CD4-positive, alpha-beta T cell treated with Interleukin-15 for 4 hours (primary cell): ENCODE results near the gene DLG2.
A peak's percentile ranks its signal among the peaks of the same experiment; 100 is the strongest.
"Not testable (repeated sequence)": the region's sequence is repeated elsewhere in the genome, so short reads cannot be mapped to it uniquely, and the experiment has no call there.

Experiments used
- DNase-seq: peaks from one replicate; pipeline ENCODE4 v3.0.0-alpha.2; 2020; ENCODE audit warnings: low spot score

The DLG2 gene

DNA sequence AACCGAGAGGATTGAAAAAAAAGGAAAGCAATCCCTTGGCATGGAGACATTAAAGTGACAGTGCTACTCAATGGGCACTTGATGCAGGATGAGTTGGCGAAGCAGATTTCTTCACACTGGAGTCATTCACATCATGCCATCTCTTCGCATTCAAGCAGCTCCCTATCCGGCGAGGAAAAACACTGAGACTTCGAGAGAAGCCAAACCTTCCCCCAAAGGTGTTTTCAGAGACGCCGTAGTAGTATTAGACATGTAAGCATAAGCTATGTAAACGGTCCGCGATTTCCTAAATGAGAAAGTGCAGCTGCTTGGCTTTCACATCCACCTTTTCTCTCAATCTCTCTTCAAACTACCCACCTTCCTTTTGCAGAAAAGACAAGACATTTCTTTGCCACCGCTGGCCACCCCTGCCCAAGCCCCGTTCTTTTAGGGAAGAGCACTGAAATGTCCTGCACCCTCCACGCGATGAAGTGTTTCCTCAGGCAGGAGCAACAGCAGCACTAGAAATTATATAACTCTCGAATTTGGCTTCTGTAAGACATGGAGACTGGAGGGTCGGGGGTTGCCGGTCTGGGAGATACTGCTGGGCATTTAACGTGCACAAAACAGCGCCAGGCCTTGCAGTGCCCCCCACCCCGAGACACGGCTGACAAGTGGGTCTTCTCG is at the start of gene DLG2:
Gene DLG2 (minus strand): TSS at position 13 of the 666 bp plus-strand sequence.
- peak; percentile 0 for DNase-seq

GRCh38 chr11:85673393-85673792 is 46.2 kb upstream of the DLG2 start:
- DNase-seq = no peak

- DNase-seq = no peak
Observed at GRCh38 chr11:85672105-85672902, 45.2 kb upstream of the DLG2 start.

DNA sequence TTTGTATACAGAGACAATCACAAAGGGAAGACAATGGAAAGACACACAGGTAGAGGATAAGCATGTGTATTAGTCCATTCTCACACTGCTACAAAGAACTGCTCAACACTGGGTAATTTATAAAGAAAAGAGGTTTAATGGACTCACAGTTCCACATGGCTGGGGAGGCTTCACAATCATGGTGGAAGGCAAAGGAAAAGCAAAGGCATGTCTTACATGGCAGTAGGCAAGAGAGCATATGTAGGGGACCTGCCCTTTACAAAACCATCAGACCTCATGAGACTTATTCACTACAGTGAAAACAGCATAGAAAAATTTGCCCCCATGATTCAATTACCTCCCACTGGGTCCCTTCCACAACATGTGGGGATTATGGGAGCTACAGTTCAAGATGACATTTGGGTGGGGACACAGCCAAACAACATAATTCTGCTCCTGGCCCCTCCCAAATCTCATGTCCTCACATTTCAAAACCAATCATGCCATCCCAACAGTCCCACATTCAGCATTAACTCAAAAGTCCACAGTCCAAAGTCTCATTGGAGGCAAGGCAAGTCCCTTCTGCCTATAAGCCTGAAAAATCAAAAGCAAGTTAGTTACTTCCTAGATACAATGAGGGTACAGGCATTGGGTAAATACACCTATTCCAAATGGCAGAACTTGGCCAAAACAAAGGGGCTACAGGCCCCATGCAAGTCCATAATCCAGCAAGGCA is 44.0 kb upstream of the DLG2 start:
- DNase-seq = not testable (repeated sequence)

DNA sequence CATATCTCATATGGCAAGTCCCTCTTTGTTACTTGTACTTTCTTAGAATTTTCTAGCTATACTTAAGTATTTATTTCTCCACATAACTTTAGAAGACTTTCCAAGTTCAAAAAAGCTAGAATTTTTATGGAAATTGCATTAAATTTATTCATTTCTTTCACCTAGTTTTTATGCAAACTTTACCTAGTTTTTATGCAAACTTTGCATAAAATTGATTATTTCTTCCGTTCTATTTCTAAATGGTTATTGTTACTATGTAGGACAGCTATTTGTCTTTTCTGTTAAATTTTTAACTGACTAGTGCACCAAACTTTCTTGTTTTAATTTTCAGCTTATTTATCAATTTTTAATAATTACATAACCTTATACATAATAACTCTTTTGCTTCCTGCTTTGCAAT is 41.0 kb upstream of the DLG2 start:
- no peak for DNase-seq

DNA sequence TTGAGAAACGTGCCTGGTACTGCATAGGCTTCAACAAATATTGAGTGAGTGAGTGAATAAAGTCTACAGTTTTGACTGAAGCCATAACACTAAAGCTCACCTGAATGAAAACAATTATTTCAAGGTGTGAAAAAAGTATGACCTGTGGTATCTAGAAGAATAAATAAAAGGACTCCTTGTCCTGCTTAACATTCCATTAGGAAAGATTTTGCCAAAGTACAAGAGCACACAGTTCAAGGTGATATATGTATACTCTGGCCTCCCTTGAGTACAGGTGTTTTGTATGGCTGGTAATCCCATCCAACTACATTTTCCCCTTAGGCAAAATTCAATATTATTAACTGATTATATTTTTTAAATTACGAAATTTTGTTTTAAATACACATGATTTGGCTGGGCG is 39.5 kb upstream of the DLG2 start:
- no peak for DNase-seq

- no peak for DNase-seq
Observed at GRCh38 chr11:85665733-85666132, 38.6 kb upstream of the DLG2 start.

GRCh38 chr11:85664615-85665481 is 37.7 kb upstream of the DLG2 start, which contains the start of gene CREBZF:
Gene CREBZF (minus strand): TSS chr11:85665129. CDS start chr11:85664875, 254 bp downstream.
- DNase-seq = peak; percentile 95

DNA sequence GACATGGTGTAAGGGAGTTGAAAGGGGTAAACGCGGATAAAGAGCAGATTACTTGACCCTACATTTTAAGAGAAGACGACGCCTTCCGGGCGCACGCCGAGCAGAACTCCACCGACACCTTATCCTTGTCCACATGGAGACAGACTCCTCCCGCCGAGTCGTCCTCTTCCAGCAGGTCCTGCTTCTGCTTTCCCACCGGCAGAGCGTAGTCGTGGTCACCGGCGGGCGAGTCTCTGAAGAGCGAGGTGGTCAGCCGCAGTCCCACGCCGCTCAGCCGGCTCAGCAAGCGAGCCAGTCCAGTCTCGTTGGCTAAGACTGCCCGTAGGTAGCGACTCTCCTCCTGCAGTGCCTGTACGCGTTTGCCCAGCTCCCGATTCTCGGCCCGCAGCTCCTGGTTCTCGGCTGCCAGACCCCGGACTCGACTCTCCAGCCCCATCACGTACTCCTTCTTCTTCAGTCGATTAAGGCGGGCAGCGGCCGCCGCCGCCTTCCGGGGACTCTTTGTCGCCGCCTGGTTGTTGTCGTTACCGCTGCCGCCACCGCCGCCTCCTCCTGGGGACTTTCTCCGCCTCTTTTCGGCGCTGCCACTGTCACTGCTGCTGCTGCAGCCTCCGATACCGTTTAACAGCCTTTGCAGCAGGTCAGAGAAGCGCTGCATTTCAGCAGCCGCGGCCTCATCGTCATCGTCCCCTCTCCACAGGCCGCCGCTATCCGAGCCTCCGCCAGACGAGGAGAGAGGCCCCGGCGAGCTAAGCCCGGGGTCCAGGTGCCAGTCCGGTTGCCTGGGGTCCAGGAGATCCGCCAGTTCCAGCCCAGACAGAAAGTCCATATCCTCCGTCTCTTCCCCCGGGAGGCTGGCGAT is 36.8 kb upstream of the DLG2 start:
- peak; percentile 87 for DNase-seq

DNA sequence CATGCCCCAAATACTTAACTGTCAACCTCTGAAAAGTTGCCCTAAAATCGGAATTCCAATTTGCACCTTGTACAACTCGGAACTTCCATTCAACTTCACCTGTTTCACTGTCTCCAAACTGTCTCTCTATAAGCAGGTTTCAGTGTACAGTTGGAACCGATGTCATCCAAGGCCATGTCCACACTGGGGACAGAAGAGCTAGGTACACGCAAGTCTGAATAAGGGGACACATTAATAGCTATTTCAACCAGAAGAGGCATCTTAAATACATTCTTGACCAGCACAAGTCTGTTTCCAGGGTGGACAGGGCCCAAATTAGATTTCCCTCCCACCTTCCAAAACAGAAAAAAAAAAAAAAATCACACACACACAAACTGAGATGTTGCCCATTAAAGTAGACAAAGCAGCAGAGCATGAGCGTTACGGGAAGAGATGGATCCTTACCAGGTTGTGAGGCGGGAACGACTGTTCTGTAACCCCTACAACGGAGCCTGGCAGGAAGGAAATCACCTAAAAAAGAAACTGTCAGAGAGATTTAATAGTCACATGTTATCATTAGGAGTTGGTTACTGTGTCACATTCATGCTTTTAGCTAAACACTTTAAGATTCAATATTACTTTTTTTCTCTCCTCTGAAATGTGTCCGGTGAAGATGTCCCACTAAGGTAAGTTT is 36.1 kb upstream of the DLG2 start:
- peak; percentile 29 for DNase-seq

GRCh38 chr11:85661972-85662664 is 35.0 kb upstream of the DLG2 start:
- DNase-seq = no peak

DNA sequence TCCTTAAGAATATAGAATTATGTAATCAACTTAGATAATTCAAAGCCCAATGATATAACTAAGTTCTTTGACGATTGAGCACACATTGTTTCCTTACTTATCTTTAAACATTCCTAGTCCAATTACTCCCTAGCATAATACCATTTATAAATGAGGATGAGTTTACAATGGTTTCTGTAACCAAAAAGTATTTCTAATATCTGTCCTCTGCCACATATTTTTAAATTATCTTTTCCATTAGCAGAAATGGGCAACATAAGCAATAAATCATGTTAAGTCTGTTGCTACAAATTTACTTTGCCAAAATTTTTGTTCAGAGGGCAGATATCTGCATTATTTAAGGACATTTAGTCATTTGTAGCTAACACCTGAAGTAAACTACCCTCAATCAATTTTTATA is 31.0 kb upstream of the DLG2 start:
- DNase-seq = no peak

DNA sequence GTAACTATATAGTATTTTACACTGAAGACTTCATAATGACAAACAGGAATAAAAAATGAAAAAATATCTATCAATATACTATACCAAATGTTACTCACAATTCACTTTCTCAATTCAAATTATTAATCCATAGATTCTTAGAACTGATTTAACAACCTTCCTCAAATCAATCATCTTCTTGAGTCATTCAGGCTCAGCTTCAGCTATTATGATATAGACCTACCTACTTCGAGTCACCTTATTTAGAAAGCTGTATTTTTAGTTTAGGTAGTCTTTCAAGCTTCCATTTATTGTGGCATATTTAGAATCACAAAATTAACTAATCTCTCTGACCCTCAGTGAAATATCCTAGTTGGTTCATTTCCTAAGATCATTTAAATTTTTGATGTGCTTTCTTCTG is 29.6 kb upstream of the DLG2 start:
- no peak for DNase-seq

- not testable (repeated sequence) for DNase-seq
Observed at GRCh38 chr11:85654343-85654742, 27.2 kb upstream of the DLG2 start.

GRCh38 chr11:85652786-85653447 is 25.8 kb upstream of the DLG2 start:
- no peak for DNase-seq

- DNase-seq = no peak
Observed at GRCh38 chr11:85651118-85651517, 24.0 kb upstream of the DLG2 start.

DNA sequence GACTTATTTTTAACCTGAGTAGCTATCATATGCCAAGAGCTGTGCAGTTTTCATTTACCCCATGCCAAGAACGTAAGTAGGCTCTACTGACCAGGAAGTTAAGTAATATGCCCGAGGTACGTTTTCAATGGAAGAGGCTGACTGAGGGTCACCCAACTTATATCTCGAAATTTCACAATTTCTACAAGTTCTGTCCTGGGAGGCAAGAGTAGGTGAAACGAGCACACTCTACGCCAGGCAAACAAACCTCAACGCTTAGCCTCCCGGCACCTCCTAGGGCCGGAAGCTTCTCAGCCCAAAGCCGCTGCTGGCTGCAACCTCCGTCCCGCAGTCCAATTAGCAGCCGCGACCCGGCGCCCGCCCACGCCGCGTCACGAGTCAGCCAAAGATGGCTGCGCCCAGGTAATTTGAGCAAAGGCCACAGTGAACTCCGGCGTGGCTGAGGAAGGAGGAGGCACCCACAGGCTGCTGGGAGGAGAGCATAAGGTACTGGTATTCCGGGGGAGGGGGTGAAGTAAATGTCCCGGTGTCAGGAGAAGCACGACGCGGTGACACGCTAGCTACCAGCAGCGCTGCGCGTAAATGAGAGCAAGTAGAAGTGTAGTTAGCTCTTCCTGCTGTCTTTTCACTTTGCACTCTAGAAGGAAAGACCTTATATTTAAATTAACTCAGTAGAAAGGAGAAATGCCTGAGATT is 20.6 kb upstream of the DLG2 start, which contains the start of gene TMEM126A:
Gene TMEM126A (plus strand): TSS at position 364 of the 696 bp plus-strand sequence. CDS start 2,289 bp downstream, outside the sequence.
- DNase-seq = peak; percentile 88

DNA sequence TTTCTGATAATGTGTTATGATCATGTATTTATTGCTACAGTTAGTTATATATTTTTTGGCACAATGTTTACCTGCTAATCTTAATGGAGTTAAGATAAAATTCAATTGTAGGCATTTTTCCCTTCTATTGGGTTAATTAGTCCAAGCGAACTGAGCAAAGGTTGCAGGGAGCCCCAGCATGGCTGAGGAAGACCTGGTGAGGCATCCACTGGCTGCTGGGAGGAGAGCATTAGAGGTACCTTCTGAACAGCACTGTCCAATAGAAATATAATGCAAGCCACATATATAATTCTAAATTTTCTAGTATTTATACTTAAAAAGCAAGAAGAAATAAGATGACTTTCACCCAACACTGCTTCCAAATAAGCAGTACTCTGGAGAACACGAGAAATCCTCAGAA is 19.9 kb upstream of the DLG2 start:
- DNase-seq = no peak
